GM12878 (cell line): ENCODE data around the gene RAB4B. TPM values are rescaled to one million over a fixed set of nuclear protein-coding genes. Genes with fewer than 3 reads are reported as not detected.

Experiments
- ATAC-seq: fragments of 200-7000 bp; cut with Tn5 transposase; 3 replicates; pipeline ENCODE4 v1.9.1; 2020; ENCODE audit warnings: mild to moderate bottlenecking, moderate library complexity
- BruUV-seq: library from RNA; stranded (reverse); fragments of 400-500 nt; replicated peaks from 2 replicates; lab custom pipeline; 2021; lab: Mats Ljungman, UMichigan
- CTCF ChIA-PET: fragments of 300-600 bp; sonication (Branson Sonifier 250); formaldehyde crosslinking; extraction: SDS; loops from one replicate; lab custom pipeline; 2021; ENCODE audit warnings: inconsistent platforms; lab: Yijun Ruan, JAX
- POLR2A ChIA-PET: fragments of 350-600 bp; formaldehyde crosslinking; extraction: SDS; loops from one replicate; lab custom pipeline; 2021; ENCODE audit warnings: inconsistent platforms; lab: Charles Lee
- RAD21 ChIA-PET: fragments of 300-600 bp; sonication (Branson Sonifier 250); formaldehyde crosslinking; loops from one replicate; lab custom pipeline; 2023; ENCODE audit warnings: antibody characterized with exemption; ENCODE audit not compliant: unreplicated experiment; lab: Charles Lee
- SMC1A ChIA-PET: fragments of 300-600 bp; sonication (Branson Sonifier 250); formaldehyde crosslinking; loops from one replicate; lab custom pipeline; 2023; ENCODE audit not compliant: unreplicated experiment, uncharacterized antibody; lab: Charles Lee
- DNase-seq: peaks from one replicate; pipeline ENCODE4 v3.0.0-alpha.2; 2011; ENCODE audit warnings: low read depth, low spot score
- FAIRE-seq: peaks from 3 replicates; lab custom pipeline; 2011; peaks lifted over from hg19 to GRCh38; lab: Jason Lieb, UNC
- H2AFZ ChIP-seq: 2 replicates; pipeline ENCODE4 v1.6.0; 2011; ENCODE audit warnings: low read depth, low read length, control low read depth; ENCODE audit not compliant: control insufficient read depth
- H3K27ac ChIP-seq: 2 replicates; pipeline ENCODE4 v1.5.1; 2011; ENCODE audit warnings: control low read depth; ENCODE audit not compliant: control insufficient read depth, insufficient read depth
- H3K27me3 ChIP-seq, 2 experiments: replicated peaks in 1 of 2; 2 replicates each; pipeline versions ENCODE4 v1.6.0 to v1.6.1; 2011; ENCODE audit warnings: low read length in 1 of 2; ENCODE audit not compliant: control insufficient read depth in 2 of 2, insufficient read depth in 2 of 2
- H3K36me3 ChIP-seq, 2 experiments: 2 replicates each; pipeline ENCODE4 v1.5.1; 2011; ENCODE audit warnings: low read length in 1 of 2; ENCODE audit not compliant: control insufficient read depth in 2 of 2, insufficient read depth in 2 of 2
- H3K4me1 ChIP-seq: 2 replicates; pipeline ENCODE4 v1.6.1; 2011; ENCODE audit warnings: mild to moderate bottlenecking, low read length, moderate library complexity, mixed read lengths; ENCODE audit not compliant: control insufficient read depth, insufficient read depth
- H3K4me2 ChIP-seq: 2 replicates; pipeline ENCODE4 v1.6.0; 2011; ENCODE audit warnings: control low read depth; ENCODE audit not compliant: control insufficient read depth, insufficient read depth
- H3K4me3 ChIP-seq: fragments of 200-600 bp; sonication (generic); 2 replicates; pipeline ENCODE4 v1.5.1; 2016
- H3K79me2 ChIP-seq: 2 replicates; pipeline ENCODE4 v1.6.0; 2011; ENCODE audit warnings: low read length; ENCODE audit not compliant: control insufficient read depth, insufficient read depth
- H3K9ac ChIP-seq: 2 replicates; pipeline ENCODE4 v1.8.0; 2011; ENCODE audit warnings: low read length, control low read depth, mixed read lengths; ENCODE audit not compliant: control insufficient read depth, insufficient read depth
- H3K9me3 ChIP-seq: replicated peaks from 3 replicates; pipeline ENCODE4 v1.5.1; 2011; ENCODE audit warnings: mild to moderate bottlenecking, low read length; ENCODE audit not compliant: control insufficient read depth, insufficient read depth
- H4K20me1 ChIP-seq: 2 replicates; pipeline ENCODE4 v1.6.0; 2011; ENCODE audit not compliant: control insufficient read depth, insufficient read depth
- CBFB ChIP-seq: IDR thresholded peaks from 2 replicates; pipeline ENCODE4 v1.6.1; 2016; ENCODE audit warnings: antibody characterized with exemption, low read depth
- CEBPZ ChIP-seq: fragments of 150-350 bp; IDR thresholded peaks from 2 replicates; pipeline ENCODE4 v1.6.1; 2016; ENCODE audit warnings: low read depth, low read length
- SUPT20H ChIP-seq: IDR thresholded peaks from 2 replicates; pipeline ENCODE4 v1.6.1; 2011; ENCODE audit warnings: low read depth, mild to moderate bottlenecking, low read length, moderate library complexity, borderline replicate concordance; ENCODE audit not compliant: control insufficient read depth
- TBL1XR1 ChIP-seq: IDR thresholded peaks from 2 replicates; pipeline ENCODE4 v1.6.1; 2012; ENCODE audit warnings: low read depth, low read length, improper control_type of control experiment
- WGBS: methylation state at CpG from one replicate; pipeline ENCODE4 v1.1.6; 2016; ENCODE audit warnings: low lambda C conversion rate; ENCODE audit not compliant: insufficient replicate concordance, insufficient coverage; ENCODE audit errors: missing lambda C conversion rate; 5-methylcytosine and 5-hydroxymethylcytosine counted together
- in situ Hi-C: fragments of 300-500 bp; cut with MboI; formaldehyde crosslinking; loops from 9 replicates; pipeline ENCODE4 v1.14.3; 2018; ENCODE audit warnings: mixed read lengths
- intact Hi-C: fragments of 100-400 bp; cut with micrococcal nuclease; formaldehyde crosslinking; loops from one replicate; pipeline ENCODE4 v1.14.2; 2022; ENCODE audit not compliant: unreplicated experiment
- polyA plus RNA-seq, 11 experiments: library from polyadenylated mRNA; depleted of rRNA in 4 of 11; unstranded in 6 of 11; stranded (reverse) in 5 of 11; fragments of >200 nt; fragmentation: Nextera tagmentation in 4 of 11; fragmentation: Illumina TruSeq in 1 of 11; extraction: Ambion mirVana in 4 of 11; extraction: Trizol in 1 of 11; gene quantifications; 1 replicate in 1 of 11; 2 replicates in 10 of 11; pipeline versions ENCODE4 v1.2.1 to v1.2.3, GENCODE V29; 2011 to 2016; ENCODE audit warnings: inconsistent platforms in 2 of 11, missing spikeins in 2 of 11, low read depth in 1 of 11
- total RNA-seq, 4 experiments: library from RNA; depleted of rRNA in 3 of 4; stranded (reverse); fragments of >200 nt in 3 of 4; fragmentation: Illumina TruSeq in 1 of 4; extraction: Trizol in 1 of 4; gene quantifications; 2 replicates each; pipeline versions ENCODE4 v1.2.1 to v1.2.3, GENCODE V29; 2013 to 2021
- TF ChIP-seq, protein P1 (sequence below): fragments of 450-650 bp; IDR thresholded peaks from 2 replicates; pipeline ENCODE4 v1.6.1; 2014; ENCODE audit warnings: mild to moderate bottlenecking
- TF ChIP-seq, protein P2 (sequence below): fragments of 450-650 bp; IDR thresholded peaks from 2 replicates; pipeline ENCODE4 v1.6.1; 2017; ENCODE audit warnings: low read depth, mild to moderate bottlenecking, moderate library complexity
- TF ChIP-seq, protein P3 (sequence below): fragments of 450-650 bp; IDR thresholded peaks from 2 replicates; pipeline ENCODE4 v1.6.1; 2016; ENCODE audit warnings: mild to moderate bottlenecking

Gene RAB4B
- total and polyA plus RNA-seq, 10 of the 15 experiments (the other 5 are each of a cell fraction or from before 2014, with no cell fraction given): 0.60 to 51.5 (median 27.7) TPM

- Histone ChIP-seq H3K79me2 (peaks cover 11% of the 10 kb centered on the region), H3K36me3 (no peaks in the 10 kb centered on the region), H3K27ac (peak overlapping the region; percentile 9; the same call in 1 of the 2 replicates), H3K4me2 (no peak overlapping the region), H3K9ac (no peak overlapping the region), H4K20me1 (no peaks in the 10 kb centered on the region), H3K4me1 (peaks cover 35% of the 10 kb centered on the region), H3K9me3 (no peaks in the 10 kb centered on the region), H3K4me3 (no peak overlapping the region), H3K27me3 (no peaks in the 10 kb centered on the region), H2AFZ (no peak overlapping the region)
- BruUV-seq: no TSS peak
- TF ChIP-seq CBFB: no peak
- TF ChIP-seq, protein P1, sequence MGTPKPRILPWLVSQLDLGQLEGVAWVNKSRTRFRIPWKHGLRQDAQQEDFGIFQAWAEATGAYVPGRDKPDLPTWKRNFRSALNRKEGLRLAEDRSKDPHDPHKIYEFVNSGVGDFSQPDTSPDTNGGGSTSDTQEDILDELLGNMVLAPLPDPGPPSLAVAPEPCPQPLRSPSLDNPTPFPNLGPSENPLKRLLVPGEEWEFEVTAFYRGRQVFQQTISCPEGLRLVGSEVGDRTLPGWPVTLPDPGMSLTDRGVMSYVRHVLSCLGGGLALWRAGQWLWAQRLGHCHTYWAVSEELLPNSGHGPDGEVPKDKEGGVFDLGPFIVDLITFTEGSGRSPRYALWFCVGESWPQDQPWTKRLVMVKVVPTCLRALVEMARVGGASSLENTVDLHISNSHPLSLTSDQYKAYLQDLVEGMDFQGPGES: no peak
- TF ChIP-seq, protein P2, sequence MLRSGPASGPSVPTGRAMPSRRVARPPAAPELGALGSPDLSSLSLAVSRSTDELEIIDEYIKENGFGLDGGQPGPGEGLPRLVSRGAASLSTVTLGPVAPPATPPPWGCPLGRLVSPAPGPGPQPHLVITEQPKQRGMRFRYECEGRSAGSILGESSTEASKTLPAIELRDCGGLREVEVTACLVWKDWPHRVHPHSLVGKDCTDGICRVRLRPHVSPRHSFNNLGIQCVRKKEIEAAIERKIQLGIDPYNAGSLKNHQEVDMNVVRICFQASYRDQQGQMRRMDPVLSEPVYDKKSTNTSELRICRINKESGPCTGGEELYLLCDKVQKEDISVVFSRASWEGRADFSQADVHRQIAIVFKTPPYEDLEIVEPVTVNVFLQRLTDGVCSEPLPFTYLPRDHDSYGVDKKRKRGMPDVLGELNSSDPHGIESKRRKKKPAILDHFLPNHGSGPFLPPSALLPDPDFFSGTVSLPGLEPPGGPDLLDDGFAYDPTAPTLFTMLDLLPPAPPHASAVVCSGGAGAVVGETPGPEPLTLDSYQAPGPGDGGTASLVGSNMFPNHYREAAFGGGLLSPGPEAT: no peak
- no peak for TF ChIP-seq SUPT20H
- TF ChIP-seq CEBPZ: no peak
- TF ChIP-seq, protein P3, sequence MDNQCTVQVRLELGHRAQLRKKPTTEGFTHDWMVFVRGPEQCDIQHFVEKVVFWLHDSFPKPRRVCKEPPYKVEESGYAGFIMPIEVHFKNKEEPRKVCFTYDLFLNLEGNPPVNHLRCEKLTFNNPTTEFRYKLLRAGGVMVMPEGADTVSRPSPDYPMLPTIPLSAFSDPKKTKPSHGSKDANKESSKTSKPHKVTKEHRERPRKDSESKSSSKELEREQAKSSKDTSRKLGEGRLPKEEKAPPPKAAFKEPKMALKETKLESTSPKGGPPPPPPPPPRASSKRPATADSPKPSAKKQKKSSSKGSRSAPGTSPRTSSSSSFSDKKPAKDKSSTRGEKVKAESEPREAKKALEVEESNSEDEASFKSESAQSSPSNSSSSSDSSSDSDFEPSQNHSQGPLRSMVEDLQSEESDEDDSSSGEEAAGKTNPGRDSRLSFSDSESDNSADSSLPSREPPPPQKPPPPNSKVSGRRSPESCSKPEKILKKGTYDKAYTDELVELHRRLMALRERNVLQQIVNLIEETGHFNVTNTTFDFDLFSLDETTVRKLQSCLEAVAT: no peak
- TF ChIP-seq TBL1XR1: no peak
- DNase-seq (no peak), ATAC-seq (no peak), FAIRE-seq (no peak)
- ChIA-PET CTCF (interaction anchor here (4.3 kb wide), 1 partner anchor 17 kb away, joined by 50 read pairs; the partner anchor contains the start of gene EGLN2), RAD21 (interaction anchor here (0.6 to 4.2 kb wide), 2 partner anchors 26 to 65 kb away, joined by 3 to 29 read pairs; no protein-coding TSS in a partner anchor), POLR2A (interaction anchor here (4.4 to 8.1 kb wide), 3 partner anchors 17 to 28 kb away, joined by 37 to 331 read pairs (median 83); partner anchors contain the start of genes ACTMAP, EGLN2 and SNRPA), SMC1A (no interaction called here)
- WGBS: 96% methylated on average over 5 of the region's 5 CpGs
- in situ Hi-C loops: no loop called here
- intact Hi-C loops: no loop called here
These were observed 2.5 kb downstream of the RAB4B start for GRCh38 chr19:40780582-40780981.
